MM.1S (cell line): ENCODE results near the gene AHNAK.

Experiments used
- DNase-seq: peaks from one replicate; pipeline ENCODE4 v3.0.0-alpha.2; 2015
- H2AFZ ChIP-seq: fragments of 300-600 bp; sonication (generic); 2 replicates; pipeline ENCODE4 v1.6.0; 2016; ENCODE audit warnings: antibody characterized with exemption, low read length
- H3F3A ChIP-seq: fragments of 300-600 bp; sonication (generic); 2 replicates; pipeline ENCODE4 v1.6.1; 2016; ENCODE audit warnings: mild to moderate bottlenecking, antibody characterized with exemption, low read length, moderate library complexity, mixed read lengths; ENCODE audit not compliant: insufficient read depth
- H3K27ac ChIP-seq: fragments of 300-600 bp; sonication (generic); 2 replicates; pipeline ENCODE4 v1.5.1; 2016; ENCODE audit warnings: mild to moderate bottlenecking, low read length
- H3K27me3 ChIP-seq: fragments of 300-600 bp; sonication (generic); replicated peaks from 2 replicates; pipeline ENCODE4 v1.6.0; 2016; ENCODE audit warnings: low read length; ENCODE audit not compliant: insufficient read depth
- H3K36me3 ChIP-seq: fragments of 300-600 bp; sonication (generic); replicated peaks from 2 replicates; pipeline ENCODE4 v1.6.1; 2016; ENCODE audit warnings: mild to moderate bottlenecking, low read length, mixed read lengths; ENCODE audit not compliant: insufficient read depth
- H3K4me1 ChIP-seq: fragments of 300-600 bp; sonication (generic); 2 replicates; pipeline ENCODE4 v1.6.1; 2016; ENCODE audit warnings: low read length, mixed read lengths
- H3K4me2 ChIP-seq: fragments of 300-600 bp; sonication (generic); 2 replicates; pipeline ENCODE4 v1.6.0; 2016; ENCODE audit warnings: low read depth, low read length
- H3K4me3 ChIP-seq: fragments of 300-600 bp; sonication (generic); 2 replicates; pipeline ENCODE4 v1.5.1; 2016; ENCODE audit warnings: low read length, mixed read lengths
- H3K79me2 ChIP-seq: fragments of 300-600 bp; sonication (generic); 2 replicates; pipeline ENCODE4 v1.6.1; 2016; ENCODE audit warnings: mixed run types, low read length, mixed read lengths
- H3K9ac ChIP-seq: fragments of 300-600 bp; sonication (generic); 2 replicates; pipeline ENCODE4 v1.6.1; 2016; ENCODE audit warnings: low read length, mixed read lengths
- H3K9me2 ChIP-seq: fragments of 300-600 bp; sonication (generic); replicated peaks from 2 replicates; pipeline ENCODE4 v1.6.1; 2016; ENCODE audit warnings: mild to moderate bottlenecking, low read length, mixed read lengths; ENCODE audit not compliant: insufficient read depth
- H3K9me3 ChIP-seq: fragments of 300-600 bp; sonication (generic); replicated peaks from 2 replicates; pipeline ENCODE4 v1.6.1; 2016; ENCODE audit warnings: mild to moderate bottlenecking, low read length, mixed read lengths; ENCODE audit not compliant: insufficient read depth
- H4K20me1 ChIP-seq: fragments of 300-600 bp; sonication (generic); 2 replicates; pipeline ENCODE4 v1.6.1; 2016; ENCODE audit warnings: mild to moderate bottlenecking, low read length, moderate library complexity, mixed read lengths; ENCODE audit not compliant: insufficient read depth
- CTCF ChIP-seq: fragments of 300-600 bp; sonication (generic); IDR thresholded peaks from 2 replicates; pipeline ENCODE4 v1.5.1; 2016; ENCODE audit warnings: antibody characterized with exemption, low read length, mixed read lengths
- EZH2 ChIP-seq: fragments of 300-600 bp; sonication (generic); optimal IDR thresholded peaks from 2 replicates; pipeline ENCODE3; 2017; ENCODE audit warnings: low read depth, mild to moderate bottlenecking, antibody characterized with exemption, low read length, mixed read lengths
- EZH2phosphoT487 ChIP-seq: fragments of 300-600 bp; sonication (generic); IDR thresholded peaks from 2 replicates; pipeline ENCODE4 v1.6.1; 2018; ENCODE audit warnings: antibody characterized with exemption, low read length

AHNAK gene

GRCh38 chr11:62399172-62399877, 147.3 kb downstream of the AHNAK start:
- Histone ChIP-seq H3F3A (no peaks in the 10 kb centered on the region), H2AFZ (no peak overlapping the region), H3K4me1 (no peaks in the 10 kb centered on the region), H3K79me2 (no peaks in the 10 kb centered on the region), H3K9ac (no peak overlapping the region), H3K4me3 (no peak overlapping the region), H4K20me1 (no peaks in the 10 kb centered on the region), H3K27me3 (no peaks in the 10 kb centered on the region; the same call in 1 of the 2 replicates), H3K27ac (no peak overlapping the region), H3K4me2 (no peak overlapping the region), H3K9me3 (no peaks in the 10 kb centered on the region), H3K9me2 (no peaks in the 10 kb centered on the region), H3K36me3 (no peaks in the 10 kb centered on the region)
- DNase-seq, result no peak
- TF ChIP-seq EZH2, result no peak
- TF ChIP-seq EZH2phosphoT487, result no peak
- TF ChIP-seq CTCF, result no peak

GRCh38 chr11:62398011-62398994, 148.3 kb downstream of the AHNAK start:
- no peak overlapping the region for H3K27ac ChIP-seq
- H3K27me3 ChIP-seq, result no peaks in the 10 kb centered on the region
- no peak for TF ChIP-seq EZH2phosphoT487
- no peak for TF ChIP-seq CTCF
- no peak for TF ChIP-seq EZH2
- H3F3A ChIP-seq, result no peaks in the 10 kb centered on the region; the same call in 1 of the 2 replicates
- H4K20me1 ChIP-seq, result no peaks in the 10 kb centered on the region
- no peak overlapping the region for H2AFZ ChIP-seq
- no peaks in the 10 kb centered on the region for H3K36me3 ChIP-seq
- H3K4me3 ChIP-seq, result no peak overlapping the region
- H3K9me2 ChIP-seq, result no peaks in the 10 kb centered on the region
- no peaks in the 10 kb centered on the region for H3K9me3 ChIP-seq
- H3K4me2 ChIP-seq, result no peak overlapping the region
- H3K4me1 ChIP-seq, result no peaks in the 10 kb centered on the region
- no peaks in the 10 kb centered on the region for H3K79me2 ChIP-seq
- no peak for DNase-seq
- no peak overlapping the region for H3K9ac ChIP-seq

DNA sequence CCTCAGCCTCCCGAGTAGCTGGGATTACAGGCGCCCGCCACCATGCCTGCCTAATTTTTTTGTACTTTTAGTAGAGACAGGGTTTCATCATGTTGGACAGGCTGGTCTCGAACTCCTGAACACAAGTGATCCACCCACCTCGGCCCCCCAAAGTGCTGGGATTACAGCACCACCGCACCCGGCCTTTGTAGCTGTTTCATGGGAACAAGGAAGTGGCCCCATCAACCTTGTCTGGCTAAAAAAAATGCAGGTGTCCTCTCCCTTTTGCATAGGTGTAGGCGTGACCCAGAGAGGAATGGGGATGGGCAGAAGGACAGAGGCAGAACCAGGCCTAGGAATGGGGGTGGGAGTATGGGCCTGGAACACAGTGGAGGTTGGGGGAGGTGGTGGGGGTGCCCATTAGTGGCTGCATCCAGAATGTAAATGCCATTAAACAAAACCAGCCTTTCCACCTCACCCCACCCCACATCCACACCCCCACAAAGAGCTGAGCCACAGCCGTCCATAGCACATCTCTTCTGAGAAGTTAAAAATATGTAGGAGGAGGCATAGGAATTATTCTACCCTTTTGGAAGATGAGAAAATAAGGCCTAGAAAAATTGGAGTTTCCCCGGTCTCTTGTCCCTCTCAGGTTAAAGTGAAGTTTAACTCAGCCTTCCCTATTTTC, 150.6 kb downstream of the AHNAK start:
- Histone ChIP-seq H3K4me3 (no peak overlapping the region), H3K9me2 (no peaks in the 10 kb centered on the region), H3K9me3 (no peaks in the 10 kb centered on the region), H3K4me1 (no peaks in the 10 kb centered on the region), H3K4me2 (no peak overlapping the region), H3F3A (no peaks in the 10 kb centered on the region; the same call in 1 of the 2 replicates), H3K36me3 (no peaks in the 10 kb centered on the region), H2AFZ (no peak overlapping the region), H3K27ac (no peak overlapping the region), H4K20me1 (no peaks in the 10 kb centered on the region), H3K9ac (no peak overlapping the region), H3K79me2 (no peaks in the 10 kb centered on the region), H3K27me3 (no peaks in the 10 kb centered on the region)
- TF ChIP-seq CTCF (no peak), EZH2 (no peak), EZH2phosphoT487 (no peak)
- DNase-seq, result no peak
